GM21423 (cell line): ENCODE measurements around the gene PCDHB3.
"Not testable (repeated sequence)": the region's sequence is repeated elsewhere in the genome, so short reads cannot be mapped to it uniquely, and the experiment has no call there.

Experiments
- ATAC-seq: cut with Tn5 transposase; IDR thresholded peaks from one replicate; pipeline ENCODE4 v1.9.1; 2021; ENCODE audit warnings: mild to moderate bottlenecking, moderate library complexity; ENCODE audit not compliant: unreplicated experiment

Gene PCDHB3

GRCh38 chr5:141135718-141136266 is 35.5 kb downstream of the PCDHB3 start:
- ATAC-seq = no peak

DNA sequence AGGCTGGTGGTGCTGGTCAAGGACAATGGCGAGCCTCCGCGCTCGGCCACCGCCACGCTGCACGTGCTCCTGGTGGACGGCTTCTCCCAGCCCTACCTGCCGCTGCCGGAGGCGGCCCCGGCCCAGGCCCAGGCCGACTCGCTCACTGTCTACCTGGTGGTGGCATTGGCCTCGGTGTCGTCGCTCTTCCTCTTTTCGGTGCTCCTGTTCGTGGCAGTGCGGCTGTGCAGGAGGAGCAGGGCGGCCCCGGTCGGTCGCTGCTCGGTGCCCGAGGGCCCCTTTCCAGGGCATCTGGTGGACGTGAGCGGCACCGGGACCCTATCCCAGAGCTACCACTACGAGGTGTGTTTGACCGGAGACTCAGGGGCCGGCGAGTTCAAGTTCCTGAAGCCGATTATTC is 37.1 kb downstream of the PCDHB3 start:
- ATAC-seq = not testable (repeated sequence)

GRCh38 chr5:141149812-141150211 is 49.5 kb downstream of the PCDHB3 start, which contains the start of gene PCDHB6:
TSS of gene PCDHB6 (plus strand) at chr5:141150057. CDS start at chr5:141150258, 201 bp downstream.
- no peak for ATAC-seq

- no peak for ATAC-seq
Measured at GRCh38 chr5:141150224-141150992, 50.1 kb downstream of the PCDHB3 start.

- no peak for ATAC-seq
Measured at GRCh38 chr5:141150993-141151325, 50.7 kb downstream of the PCDHB3 start.

- ATAC-seq = not testable (repeated sequence)
Measured at GRCh38 chr5:141151632-141152031, 51.4 kb downstream of the PCDHB3 start.

- ATAC-seq = not testable (repeated sequence)
Measured at GRCh38 chr5:141152096-141152495, 51.8 kb downstream of the PCDHB3 start.
